Measurements from ENCODE around the gene STRA8.
"Not testable (repeated sequence)": the region's sequence is repeated elsewhere in the genome, so short reads cannot be mapped to it uniquely, and the experiment has no call there.

Gene STRA8

GRCh38 chr7:135215698-135216097 lies 17.9 kb upstream of the STRA8 start:
- Histone ChIP-seq H3K4me3 (no peak overlapping the region), H3K9me3 (ENCODE audit: low read depth, low read length) (no peaks in the 10 kb centered on the region), H3K27ac (no peak overlapping the region), H3K9ac (ENCODE audit: insufficient read length) (no peak overlapping the region), H3K36me3 (ENCODE audit: insufficient read depth, low read length) (no peaks in the 10 kb centered on the region)
- TF ChIP-seq POLR2AphosphoS5 (IDR thresholded peaks at IDR 0.05; ENCODE audit: borderline replicate concordance, low read depth, low read length), result no peak
- no peak for TF ChIP-seq FOXP2 (optimal IDR thresholded peaks at IDR 0.05; ENCODE audit: control extremely low read depth, extremely low read length, insufficient read depth)
- TF ChIP-seq EZH2 (IDR thresholded peaks at IDR 0.05), result no peak
- DNase-seq (ENCODE audit: low read depth, low spot score), result no peak

- H3K9ac ChIP-seq (ENCODE audit: insufficient read length), result no peak overlapping the region
- no peaks in the 10 kb centered on the region; the same call in 1 of the 2 replicates for H3K9me3 ChIP-seq (ENCODE audit: low read depth, low read length)
- no peak for TF ChIP-seq POLR2AphosphoS5 (IDR thresholded peaks at IDR 0.05; ENCODE audit: borderline replicate concordance, low read depth, low read length)
- TF ChIP-seq FOXP2 (optimal IDR thresholded peaks at IDR 0.05; ENCODE audit: control extremely low read depth, extremely low read length, insufficient read depth), result no peak
- TF ChIP-seq EZH2 (IDR thresholded peaks at IDR 0.05), result no peak
- H3K27ac ChIP-seq, result no peak overlapping the region
- no peaks in the 10 kb centered on the region for H3K36me3 ChIP-seq (ENCODE audit: insufficient read depth, low read length)
- DNase-seq (ENCODE audit: low read depth, low spot score), result no peak
- no peak overlapping the region for H3K4me3 ChIP-seq
Observed at GRCh38 chr7:135217645-135218509, 15.8 kb upstream of the STRA8 start.

DNA sequence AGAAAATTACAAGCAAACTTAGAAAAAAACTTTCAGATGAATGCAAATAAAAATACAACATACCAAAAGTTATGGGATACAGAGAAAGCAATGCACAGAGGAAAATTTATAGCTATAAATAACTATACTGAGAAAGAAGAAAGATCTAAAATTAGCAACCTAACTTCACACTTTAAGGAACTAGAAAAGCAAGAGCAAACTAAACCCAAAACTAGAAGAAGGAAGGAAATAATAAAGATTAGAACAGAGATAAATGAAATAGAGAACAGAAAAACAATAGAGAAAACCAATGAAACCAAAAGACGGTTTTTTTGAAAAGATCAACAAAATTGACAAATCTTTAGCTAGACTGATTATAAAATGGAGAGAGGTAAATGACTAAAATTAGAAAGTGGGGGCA lies 9.6 kb upstream of the STRA8 start:
- Histone ChIP-seq H3K27ac (no peak overlapping the region), H3K9me3 (ENCODE audit: low read depth, low read length) (no peaks in the 10 kb centered on the region; the same call in 1 of the 2 replicates), H3K36me3 (ENCODE audit: insufficient read depth, low read length) (no peaks in the 10 kb centered on the region), H3K4me3 (no peak overlapping the region), H3K9ac (ENCODE audit: insufficient read length) (no peak overlapping the region)
- DNase-seq (ENCODE audit: low read depth, low spot score), result no peak
- TF ChIP-seq EZH2 (IDR thresholded peaks at IDR 0.05) (no peak), FOXP2 (optimal IDR thresholded peaks at IDR 0.05; ENCODE audit: control extremely low read depth, extremely low read length, insufficient read depth) (no peak), POLR2AphosphoS5 (IDR thresholded peaks at IDR 0.05; ENCODE audit: borderline replicate concordance, low read depth, low read length) (no peak)

DNA sequence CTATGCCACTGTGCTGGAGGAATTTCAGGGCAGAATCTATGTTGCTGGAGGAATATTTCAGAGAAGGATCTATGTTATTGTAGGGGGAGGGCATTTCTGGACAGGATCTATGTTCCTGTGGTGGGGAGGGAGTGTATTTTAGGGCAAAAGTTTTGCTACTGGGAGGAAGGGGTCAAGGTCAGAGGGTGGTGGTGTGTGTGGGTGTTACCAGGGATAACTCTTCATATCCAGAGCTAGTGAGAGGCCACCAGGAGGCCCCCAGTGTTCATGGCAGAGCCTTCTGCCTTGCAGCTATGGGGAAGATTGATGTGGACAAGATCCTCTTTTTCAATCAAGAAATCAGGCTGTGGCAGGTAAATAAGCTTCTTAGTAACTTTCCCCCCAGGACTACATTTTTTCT lies 2.0 kb upstream of the STRA8 start:
- no peak overlapping the region for H3K4me3 ChIP-seq
- no peak for DNase-seq (ENCODE audit: low read depth, low spot score)
- H3K9ac ChIP-seq (ENCODE audit: insufficient read length), result no peak overlapping the region
- no peaks in the 10 kb centered on the region for H3K9me3 ChIP-seq (ENCODE audit: low read depth, low read length)
- H3K36me3 ChIP-seq (ENCODE audit: insufficient read depth, low read length), result no peaks in the 10 kb centered on the region
- H3K27ac ChIP-seq, result no peak overlapping the region
- TF ChIP-seq EZH2 (IDR thresholded peaks at IDR 0.05) (no peak), POLR2AphosphoS5 (IDR thresholded peaks at IDR 0.05; ENCODE audit: borderline replicate concordance, low read depth, low read length) (no peak), FOXP2 (optimal IDR thresholded peaks at IDR 0.05; ENCODE audit: control extremely low read depth, extremely low read length, insufficient read depth) (no peak)

DNA sequence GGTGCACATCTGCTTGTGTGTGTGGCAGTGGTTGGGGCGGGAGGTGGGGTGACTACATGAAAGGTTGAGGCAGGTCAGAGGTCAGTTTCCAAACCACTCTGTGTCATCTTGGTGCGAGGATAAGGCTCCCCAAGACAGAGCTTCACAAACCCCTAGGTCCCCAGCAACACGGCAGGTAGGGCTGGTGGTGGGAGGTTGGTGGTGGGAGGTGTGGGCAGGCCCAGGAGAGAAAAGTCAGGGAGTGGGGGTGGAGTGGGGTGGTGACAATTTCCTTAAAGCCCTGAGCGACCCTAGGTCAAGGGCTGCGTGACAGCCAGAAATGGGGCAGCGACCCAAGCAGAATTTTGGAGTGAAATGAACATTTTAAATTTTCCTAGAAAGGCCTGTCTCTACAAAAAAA lies 1.6 kb upstream of the STRA8 start:
- Histone ChIP-seq H3K4me3 (no peak overlapping the region), H3K9ac (ENCODE audit: insufficient read length) (no peak overlapping the region), H3K27ac (no peak overlapping the region)

GRCh38 chr7:135232720-135233119 lies 918 bp upstream of the STRA8 start:
- Histone ChIP-seq H3K27ac (no peak overlapping the region), H3K4me3 (no peak overlapping the region), H3K9me3 (ENCODE audit: low read depth, low read length) (no peaks in the 10 kb centered on the region), H3K36me3 (ENCODE audit: insufficient read depth, low read length) (no peaks in the 10 kb centered on the region), H3K9ac (ENCODE audit: insufficient read length) (no peak overlapping the region)
- TF ChIP-seq POLR2AphosphoS5 (IDR thresholded peaks at IDR 0.05; ENCODE audit: borderline replicate concordance, low read depth, low read length) (no peak), FOXP2 (optimal IDR thresholded peaks at IDR 0.05; ENCODE audit: control extremely low read depth, extremely low read length, insufficient read depth) (no peak), EZH2 (IDR thresholded peaks at IDR 0.05) (no peak)
- no peak for DNase-seq (ENCODE audit: low read depth, low spot score)

More for the DNA sequence above, 1.6 kb upstream of the STRA8 start:
- no peak for DNase-seq (ENCODE audit: low read depth, low spot score)
- Histone ChIP-seq H3K36me3 (ENCODE audit: insufficient read depth, low read length) (no peaks in the 10 kb centered on the region), H3K9me3 (ENCODE audit: low read depth, low read length) (no peaks in the 10 kb centered on the region)
- TF ChIP-seq FOXP2 (optimal IDR thresholded peaks at IDR 0.05; ENCODE audit: control extremely low read depth, extremely low read length, insufficient read depth) (no peak), EZH2 (IDR thresholded peaks at IDR 0.05) (no peak), POLR2AphosphoS5 (IDR thresholded peaks at IDR 0.05; ENCODE audit: borderline replicate concordance, low read depth, low read length) (no peak)

DNA sequence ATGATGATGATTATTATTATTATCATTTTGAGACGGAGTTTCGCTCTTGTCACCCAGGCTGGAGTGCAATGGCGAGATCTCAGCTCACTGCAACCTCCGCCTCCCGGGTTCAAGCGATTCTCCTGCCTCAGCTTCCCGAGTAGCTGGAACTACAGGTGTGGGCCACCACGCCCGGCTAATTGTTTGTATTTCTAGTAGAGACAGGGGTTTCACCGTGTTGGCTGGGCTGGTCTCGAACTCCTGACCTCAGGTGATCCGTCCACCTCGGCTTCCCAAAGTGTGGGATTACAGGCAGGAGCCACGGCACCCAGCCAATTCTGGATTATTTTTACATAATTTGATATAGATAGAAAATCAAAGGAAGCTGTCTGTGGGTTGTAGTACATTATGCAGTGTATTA lies 457 bp downstream of the STRA8 start:
- H3K36me3 ChIP-seq (ENCODE audit: insufficient read depth, low read length); H3K4me3 ChIP-seq; H3K27ac ChIP-seq; H3K9me3 ChIP-seq (ENCODE audit: low read depth, low read length); H3K9ac ChIP-seq (ENCODE audit: insufficient read length); DNase-seq (ENCODE audit: low read depth, low spot score): not testable (repeated sequence)

DNA sequence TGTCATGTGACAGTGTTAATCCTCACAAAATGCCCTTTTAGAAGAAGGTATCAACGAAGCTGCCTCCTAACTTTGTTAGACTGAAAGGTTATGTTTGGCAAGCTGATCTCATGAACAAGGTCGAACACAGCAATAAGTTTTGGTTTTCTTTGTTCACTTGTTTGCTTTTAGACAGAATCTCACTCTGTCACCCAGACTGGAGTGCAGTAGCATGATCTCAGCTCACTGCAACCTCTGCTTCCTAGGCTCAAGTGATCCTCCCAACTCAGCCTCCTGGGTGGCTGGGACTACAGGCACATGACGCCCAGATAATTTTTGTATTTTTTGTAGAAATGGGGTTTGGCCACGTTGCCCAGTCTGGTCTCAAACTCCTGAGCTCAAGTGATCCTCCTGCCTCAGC lies 1.1 kb downstream of the STRA8 start:
- H3K36me3 ChIP-seq (ENCODE audit: insufficient read depth, low read length), result no peaks in the 10 kb centered on the region
- no peaks in the 10 kb centered on the region for H3K9me3 ChIP-seq (ENCODE audit: low read depth, low read length)
- TF ChIP-seq POLR2AphosphoS5 (IDR thresholded peaks at IDR 0.05; ENCODE audit: borderline replicate concordance, low read depth, low read length) (no peak), EZH2 (IDR thresholded peaks at IDR 0.05) (no peak), FOXP2 (optimal IDR thresholded peaks at IDR 0.05; ENCODE audit: control extremely low read depth, extremely low read length, insufficient read depth) (no peak)
- H3K4me3 ChIP-seq, result no peak overlapping the region
- H3K9ac ChIP-seq (ENCODE audit: insufficient read length), result no peak overlapping the region
- H3K27ac ChIP-seq, result no peak overlapping the region
- DNase-seq (ENCODE audit: low read depth, low spot score), result no peak

GRCh38 chr7:135235841-135236240 lies 2.2 kb downstream of the STRA8 start:
- no peak for TF ChIP-seq EZH2 (IDR thresholded peaks at IDR 0.05)
- TF ChIP-seq POLR2AphosphoS5 (IDR thresholded peaks at IDR 0.05; ENCODE audit: borderline replicate concordance, low read depth, low read length), result no peak
- no peak for TF ChIP-seq FOXP2 (optimal IDR thresholded peaks at IDR 0.05; ENCODE audit: control extremely low read depth, extremely low read length, insufficient read depth)
- Histone ChIP-seq H3K9me3 (ENCODE audit: low read depth, low read length) (no peaks in the 10 kb centered on the region), H3K4me3 (no peak overlapping the region), H3K27ac (no peak overlapping the region), H3K9ac (ENCODE audit: insufficient read length) (no peak overlapping the region), H3K36me3 (ENCODE audit: insufficient read depth, low read length) (no peaks in the 10 kb centered on the region)
- DNase-seq (ENCODE audit: low read depth, low spot score), result no peak

Data from SK-N-MC (cell line).